PC-3 (cell line): ENCODE results near the gene NELFE. TPM values are rescaled to one million over a fixed set of nuclear protein-coding genes. Genes with fewer than 3 reads are reported as not detected.

Experiments
- ATAC-seq: fragments of 200-7000 bp; cut with Tn5 transposase; 2 replicates; pipeline ENCODE4 v1.9.1; 2020; ENCODE audit warnings: mild to moderate bottlenecking, moderate library complexity
- BruUV-seq: library from RNA; stranded (reverse); fragments of 400-500 nt; replicated peaks from 2 replicates; lab custom pipeline; 2021; lab: Mats Ljungman, UMichigan
- CTCF ChIA-PET: fragments of 300-600 bp; sonication (Branson Sonifier 250); formaldehyde crosslinking; loops from one replicate; lab custom pipeline; 2022; ENCODE audit warnings: antibody characterized with exemption; lab: Charles Lee
- POLR2A ChIA-PET: fragments of 300-600 bp; sonication (Branson Sonifier 250); formaldehyde crosslinking; loops from one replicate; lab custom pipeline; 2022; ENCODE audit warnings: antibody characterized with exemption; ENCODE audit not compliant: unreplicated experiment; lab: Charles Lee
- DNase-seq: peaks from one replicate; pipeline ENCODE4 v3.0.0-alpha.2; 2015
- H2AFZ ChIP-seq: fragments of 300-600 bp; sonication (generic); 2 replicates; pipeline ENCODE4 v1.6.0; 2016; ENCODE audit warnings: antibody characterized with exemption, low read length
- H3F3A ChIP-seq: fragments of 300-600 bp; sonication (generic); one replicate; pipeline ENCODE4 v1.6.0; 2017; ENCODE audit warnings: antibody characterized with exemption, low read length, control low read depth, mild to moderate bottlenecking; ENCODE audit not compliant: unreplicated experiment
- H3K27ac ChIP-seq: fragments of 300-600 bp; sonication (generic); 2 replicates; pipeline ENCODE4 v1.5.1; 2016; ENCODE audit warnings: mild to moderate bottlenecking, low read length
- H3K27me3 ChIP-seq: fragments of 300-600 bp; sonication (generic); 2 replicates; pipeline ENCODE4 v1.6.1; 2016; ENCODE audit warnings: low read length, mixed read lengths
- H3K36me3 ChIP-seq: fragments of 300-600 bp; sonication (generic); 2 replicates; pipeline ENCODE4 v1.6.1; 2016; ENCODE audit warnings: low read depth, mixed run types, low read length, mixed read lengths
- H3K4me1 ChIP-seq: fragments of 300-600 bp; sonication (generic); 2 replicates; pipeline ENCODE4 v1.5.1; 2016; ENCODE audit warnings: low read length; ENCODE audit not compliant: insufficient read depth
- H3K4me2 ChIP-seq: fragments of 300-600 bp; sonication (generic); 2 replicates; pipeline ENCODE4 v1.6.0; 2016; ENCODE audit warnings: low read length
- H3K4me3 ChIP-seq: fragments of 300-600 bp; sonication (generic); 2 replicates; pipeline ENCODE4 v1.5.1; 2016; ENCODE audit warnings: mild to moderate bottlenecking, low read length, mixed read lengths
- H3K79me2 ChIP-seq: fragments of 300-600 bp; sonication (generic); 2 replicates; pipeline ENCODE4 v1.6.1; 2017; ENCODE audit warnings: low read length, mixed read lengths
- H3K9ac ChIP-seq: fragments of 300-600 bp; sonication (generic); 2 replicates; pipeline ENCODE4 v1.6.0; 2016; ENCODE audit warnings: mild to moderate bottlenecking, low read length
- H3K9me2 ChIP-seq: fragments of 300-600 bp; sonication (generic); replicated peaks from 2 replicates; pipeline ENCODE4 v1.6.1; 2016; ENCODE audit warnings: mixed run types, low read length, mixed read lengths
- H3K9me3 ChIP-seq: fragments of 300-600 bp; sonication (generic); 2 replicates; pipeline ENCODE4 v1.6.1; 2016; ENCODE audit warnings: low read length, mixed read lengths
- H4K20me1 ChIP-seq: fragments of 300-600 bp; sonication (generic); 2 replicates; pipeline ENCODE4 v1.6.1; 2016; ENCODE audit warnings: low read length, mixed read lengths
- EZH2 ChIP-seq: fragments of 300-600 bp; sonication (generic); IDR thresholded peaks from one replicate; pipeline ENCODE4 v1.6.1; 2017; ENCODE audit warnings: antibody characterized with exemption, mild to moderate bottlenecking, low read length; ENCODE audit not compliant: unreplicated experiment
- EZH2phosphoT487 ChIP-seq: fragments of 300-600 bp; sonication (generic); IDR thresholded peaks from 2 replicates; pipeline ENCODE4 v1.6.1; 2018; ENCODE audit warnings: mild to moderate bottlenecking, antibody characterized with exemption, low read length, borderline replicate concordance
- intact Hi-C: fragments of 100-400 bp; cut with micrococcal nuclease; formaldehyde crosslinking; loops from 2 replicates; pipeline ENCODE4 v1.9.0; 2023
- total RNA-seq: library from RNA; depleted of rRNA; stranded (reverse); fragments of >200 nt; gene quantifications from 2 replicates; pipeline ENCODE4 v1.2.3, GENCODE V29; 2014
- TF ChIP-seq, protein P1 (sequence below): fragments of 300-600 bp; sonication (generic); conservative IDR thresholded peaks from 2 replicates; pipeline ENCODE4 v1.5.1; 2017; ENCODE audit warnings: antibody characterized with exemption, low read depth, mild to moderate bottlenecking, low read length

Gene NELFE
- total RNA-seq, 1 experiment from 2014 or later, result 132 TPM

DNA sequence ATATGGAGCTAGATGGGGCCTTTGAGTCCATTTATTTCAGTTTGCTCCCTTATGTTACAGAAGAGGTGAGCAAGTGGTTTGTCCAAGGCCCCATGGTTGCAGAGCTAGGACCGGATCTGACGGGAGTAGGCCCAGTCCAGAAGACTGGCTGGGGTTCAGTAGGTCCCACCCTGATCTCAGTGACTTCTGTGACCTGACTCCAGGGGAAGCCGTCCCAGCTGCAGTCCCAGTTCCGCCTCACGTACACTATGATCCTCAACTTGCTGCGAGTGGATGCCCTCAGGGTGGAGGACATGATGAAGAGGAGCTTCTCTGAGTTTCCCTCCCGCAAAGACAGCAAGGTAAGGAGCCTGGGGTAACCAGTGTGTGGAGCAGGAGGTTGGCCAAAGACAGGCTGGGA is 7.7 kb upstream of the NELFE start:
- Histone ChIP-seq H3K4me2 (no peak overlapping the region), H3K4me3 (no peak overlapping the region), H3K27ac (no peak overlapping the region), H3K9ac (no peak overlapping the region), H2AFZ (no peak overlapping the region), H3K4me1 (0 out of 2 replicates have a peak, but pooled peaks cover 13% of the 10 kb centered on the region), H4K20me1 (no peaks in the 10 kb centered on the region), H3K36me3 (peaks cover 53% of the 10 kb centered on the region), H3K79me2 (peaks cover 19% of the 10 kb centered on the region), H3F3A (no peaks in the 10 kb centered on the region), H3K27me3 (no peaks in the 10 kb centered on the region), H3K9me2 (no peaks in the 10 kb centered on the region), H3K9me3 (no peaks in the 10 kb centered on the region)
- no TSS peak for BruUV-seq
- ATAC-seq (no peak), DNase-seq (no peak)
- TF ChIP-seq EZH2phosphoT487, result no peak
- TF ChIP-seq, protein P1, sequence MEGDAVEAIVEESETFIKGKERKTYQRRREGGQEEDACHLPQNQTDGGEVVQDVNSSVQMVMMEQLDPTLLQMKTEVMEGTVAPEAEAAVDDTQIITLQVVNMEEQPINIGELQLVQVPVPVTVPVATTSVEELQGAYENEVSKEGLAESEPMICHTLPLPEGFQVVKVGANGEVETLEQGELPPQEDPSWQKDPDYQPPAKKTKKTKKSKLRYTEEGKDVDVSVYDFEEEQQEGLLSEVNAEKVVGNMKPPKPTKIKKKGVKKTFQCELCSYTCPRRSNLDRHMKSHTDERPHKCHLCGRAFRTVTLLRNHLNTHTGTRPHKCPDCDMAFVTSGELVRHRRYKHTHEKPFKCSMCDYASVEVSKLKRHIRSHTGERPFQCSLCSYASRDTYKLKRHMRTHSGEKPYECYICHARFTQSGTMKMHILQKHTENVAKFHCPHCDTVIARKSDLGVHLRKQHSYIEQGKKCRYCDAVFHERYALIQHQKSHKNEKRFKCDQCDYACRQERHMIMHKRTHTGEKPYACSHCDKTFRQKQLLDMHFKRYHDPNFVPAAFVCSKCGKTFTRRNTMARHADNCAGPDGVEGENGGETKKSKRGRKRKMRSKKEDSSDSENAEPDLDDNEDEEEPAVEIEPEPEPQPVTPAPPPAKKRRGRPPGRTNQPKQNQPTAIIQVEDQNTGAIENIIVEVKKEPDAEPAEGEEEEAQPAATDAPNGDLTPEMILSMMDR, result no peak
- TF ChIP-seq EZH2, result no peak
- intact Hi-C loops, result no loop called here
- ChIA-PET CTCF (no interaction called here), POLR2A (no interaction called here)

DNA sequence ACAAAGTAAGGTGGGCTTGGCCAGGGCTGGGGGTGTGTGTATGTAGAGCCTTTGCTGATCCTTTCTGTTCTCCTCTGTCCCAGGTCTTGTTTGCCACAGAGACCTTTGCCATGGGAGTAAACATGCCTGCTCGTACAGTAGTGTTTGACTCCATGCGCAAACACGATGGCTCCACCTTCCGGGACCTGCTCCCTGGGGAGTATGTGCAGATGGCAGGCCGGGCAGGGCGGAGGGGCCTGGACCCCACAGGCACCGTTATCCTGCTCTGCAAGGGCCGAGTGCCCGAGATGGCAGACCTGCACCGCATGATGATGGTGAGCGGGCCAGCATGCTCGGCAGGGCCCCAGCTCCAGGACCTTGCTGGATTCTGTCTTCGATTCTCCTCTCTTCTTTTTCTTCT is 6.9 kb upstream of the NELFE start:
- H3F3A ChIP-seq, result no peaks in the 10 kb centered on the region
- H3K4me1 ChIP-seq, result 0 out of 2 replicates have a peak, but pooled peaks cover 10% of the 10 kb centered on the region
- TF ChIP-seq, protein P1, result no peak
- TF ChIP-seq EZH2 (no peak), EZH2phosphoT487 (no peak)
- BruUV-seq, result no TSS peak
- no peaks in the 10 kb centered on the region for H4K20me1 ChIP-seq
- DNase-seq (no peak), ATAC-seq (no peak)
- intact Hi-C loops, result no loop called here
- no peak overlapping the region for H2AFZ ChIP-seq
- peaks cover 56% of the 10 kb centered on the region for H3K36me3 ChIP-seq
- no peak overlapping the region for H3K4me3 ChIP-seq
- no peaks in the 10 kb centered on the region for H3K9me2 ChIP-seq
- peaks cover 11% of the 10 kb centered on the region for H3K79me2 ChIP-seq
- no peak overlapping the region for H3K4me2 ChIP-seq
- H3K9me3 ChIP-seq, result no peaks in the 10 kb centered on the region
- no peak overlapping the region for H3K27ac ChIP-seq
- ChIA-PET CTCF (no interaction called here), POLR2A (interaction anchor here (0.6 kb wide), 1 partner anchor 150 kb away, joined by 3 read pairs; the partner anchor contains the start of gene HSPA1A)
- H3K27me3 ChIP-seq, result no peaks in the 10 kb centered on the region
- no peak overlapping the region for H3K9ac ChIP-seq

DNA sequence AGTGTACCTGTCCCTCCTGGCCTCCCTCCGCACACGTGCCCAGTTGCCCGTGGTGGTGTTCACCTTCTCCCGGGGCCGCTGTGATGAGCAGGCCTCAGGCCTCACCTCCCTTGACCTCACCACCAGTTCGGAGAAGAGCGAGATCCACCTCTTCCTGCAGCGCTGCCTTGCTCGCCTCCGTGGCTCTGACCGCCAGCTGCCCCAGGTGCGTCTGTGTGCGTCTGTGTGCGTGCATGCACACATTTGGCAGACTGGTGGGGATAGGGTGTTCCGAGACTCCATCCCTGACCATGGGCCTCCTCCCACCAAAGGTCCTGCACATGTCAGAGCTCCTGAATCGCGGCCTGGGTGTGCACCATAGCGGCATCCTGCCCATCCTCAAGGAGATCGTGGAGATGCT is 5.2 kb upstream of the NELFE start:
- intact Hi-C loops, result no loop called here

More for the DNA sequence above, 5.2 kb upstream of the NELFE start:
- Histone ChIP-seq H3K27me3 (no peaks in the 10 kb centered on the region), H3K27ac (no peak overlapping the region), H2AFZ (no peak overlapping the region), H4K20me1 (no peaks in the 10 kb centered on the region), H3K4me2 (no peak overlapping the region), H3K4me1 (peaks cover 9% of the 10 kb centered on the region), H3K9me2 (no peaks in the 10 kb centered on the region), H3K79me2 (peaks cover 13% of the 10 kb centered on the region), H3F3A (no peaks in the 10 kb centered on the region), H3K4me3 (no peak overlapping the region), H3K9ac (no peak overlapping the region), H3K9me3 (no peaks in the 10 kb centered on the region), H3K36me3 (peaks cover 53% of the 10 kb centered on the region)
- ChIA-PET POLR2A (no interaction called here), CTCF (no interaction called here)
- TF ChIP-seq EZH2phosphoT487 (no peak), EZH2 (no peak)
- TF ChIP-seq, protein P1, result no peak
- no peak for DNase-seq
- no peak for ATAC-seq
- BruUV-seq, result no TSS peak
